ENCODE data around the gene WDR74. TPM values are rescaled to one million over a fixed set of nuclear protein-coding genes. Genes with fewer than 3 reads are reported as not detected.
A peak's percentile ranks its signal among the peaks of the same experiment; 100 is the strongest.

Gene WDR74
- total RNA-seq, 1 experiment from 2014 or later, result 115 TPM

DNA sequence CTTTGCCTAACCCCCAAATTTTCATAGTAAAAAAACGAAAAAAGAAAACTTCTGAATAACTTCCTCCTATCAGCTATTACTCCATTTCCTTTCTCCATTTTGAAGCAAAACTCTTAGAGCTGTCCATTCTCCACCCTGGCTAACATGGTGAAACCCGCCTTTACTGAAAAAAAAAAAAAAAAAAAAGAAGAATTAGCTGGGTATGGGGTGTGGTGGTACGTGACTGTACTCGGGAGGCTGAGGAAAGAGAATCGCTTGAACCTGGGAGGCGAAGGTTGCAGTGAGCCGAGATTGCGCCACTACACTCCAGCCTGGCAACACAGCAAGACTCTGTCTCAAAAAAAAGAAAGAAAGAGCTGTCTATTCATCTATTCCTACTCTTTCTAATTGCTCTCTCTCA, 22.8 kb downstream of the WDR74 start:
- H3K4me3 Mint-ChIP-seq (ENCODE audit: unreplicated experiment), result no peak overlapping the region
- no peak for DNase-seq (ENCODE audit: unreplicated experiment)
- CTCF ChIA-PET, result interaction anchor here (0.6 to 1.2 kb wide), 5 partner anchors 8 to 44 kb away, joined by 3 to 6 read pairs (median 3); no protein-coding TSS in a partner anchor
- no TSS peak for BruUV-seq (replicated peaks)
- H3K27me3 Mint-ChIP-seq (ENCODE audit: insufficient read depth, unreplicated experiment), result no peaks in the 10 kb centered on the region
- POLR2A ChIA-PET, result interaction anchor here (0.9 to 3.1 kb wide), 6 partner anchors 10 to 40 kb away, joined by 3 to 21 read pairs (median 7); partner anchors contain the start of genes NXF1, STX5 and WDR74
- intact Hi-C loops (cut with micrococcal nuclease), result no loop called here
- H3K27ac Mint-ChIP-seq (ENCODE audit: low read depth, unreplicated experiment), result no peak overlapping the region
- no peaks in the 10 kb centered on the region for H3K9me3 Mint-ChIP-seq (ENCODE audit: unreplicated experiment)
- TF ChIP-seq, protein P1, sequence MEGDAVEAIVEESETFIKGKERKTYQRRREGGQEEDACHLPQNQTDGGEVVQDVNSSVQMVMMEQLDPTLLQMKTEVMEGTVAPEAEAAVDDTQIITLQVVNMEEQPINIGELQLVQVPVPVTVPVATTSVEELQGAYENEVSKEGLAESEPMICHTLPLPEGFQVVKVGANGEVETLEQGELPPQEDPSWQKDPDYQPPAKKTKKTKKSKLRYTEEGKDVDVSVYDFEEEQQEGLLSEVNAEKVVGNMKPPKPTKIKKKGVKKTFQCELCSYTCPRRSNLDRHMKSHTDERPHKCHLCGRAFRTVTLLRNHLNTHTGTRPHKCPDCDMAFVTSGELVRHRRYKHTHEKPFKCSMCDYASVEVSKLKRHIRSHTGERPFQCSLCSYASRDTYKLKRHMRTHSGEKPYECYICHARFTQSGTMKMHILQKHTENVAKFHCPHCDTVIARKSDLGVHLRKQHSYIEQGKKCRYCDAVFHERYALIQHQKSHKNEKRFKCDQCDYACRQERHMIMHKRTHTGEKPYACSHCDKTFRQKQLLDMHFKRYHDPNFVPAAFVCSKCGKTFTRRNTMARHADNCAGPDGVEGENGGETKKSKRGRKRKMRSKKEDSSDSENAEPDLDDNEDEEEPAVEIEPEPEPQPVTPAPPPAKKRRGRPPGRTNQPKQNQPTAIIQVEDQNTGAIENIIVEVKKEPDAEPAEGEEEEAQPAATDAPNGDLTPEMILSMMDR (IDR thresholded peaks at IDR 0.05; ENCODE audit: unreplicated experiment), result no peak
- H3K4me1 Mint-ChIP-seq (ENCODE audit: insufficient read depth, unreplicated experiment), result no peaks in the 10 kb centered on the region
- H3K36me3 Mint-ChIP-seq (ENCODE audit: insufficient read depth, unreplicated experiment), result peaks cover 77% of the 10 kb centered on the region

- intact Hi-C loops (cut with micrococcal nuclease), result no loop called here
- peak overlapping the region; percentile 18 for H3K27ac Mint-ChIP-seq (ENCODE audit: low read depth, unreplicated experiment)
- no peaks in the 10 kb centered on the region for H3K27me3 Mint-ChIP-seq (ENCODE audit: insufficient read depth, unreplicated experiment)
- no TSS peak for BruUV-seq (replicated peaks)
- peaks cover 2% of the 10 kb centered on the region for H3K4me1 Mint-ChIP-seq (ENCODE audit: insufficient read depth, unreplicated experiment)
- peaks cover 28% of the 10 kb centered on the region for H3K36me3 Mint-ChIP-seq (ENCODE audit: insufficient read depth, unreplicated experiment)
- POLR2A ChIA-PET, result interaction anchor here (0.5 to 2.5 kb wide), 3 partner anchors 18 to 86 kb away, joined by 3 to 11 read pairs (median 3); no protein-coding TSS in a partner anchor
- TF ChIP-seq, protein P1 (IDR thresholded peaks at IDR 0.05; ENCODE audit: unreplicated experiment), result no peak
- CTCF ChIA-PET, result interaction anchor here (0.6 to 0.7 kb wide), 2 partner anchors 8 to 26 kb away, joined by 3 to 5 read pairs; no protein-coding TSS in a partner anchor
- no peak for DNase-seq (ENCODE audit: unreplicated experiment)
- H3K9me3 Mint-ChIP-seq (ENCODE audit: unreplicated experiment), result no peaks in the 10 kb centered on the region
- H3K4me3 Mint-ChIP-seq (ENCODE audit: unreplicated experiment), result no peak overlapping the region
Measured at GRCh38 chr11:62811659-62812058, 27.7 kb downstream of the WDR74 start.

- Mint-ChIP-seq H3K36me3 (ENCODE audit: insufficient read depth, unreplicated experiment) (peaks cover 20% of the 10 kb centered on the region), H3K27me3 (ENCODE audit: insufficient read depth, unreplicated experiment) (no peaks in the 10 kb centered on the region), H3K27ac (ENCODE audit: low read depth, unreplicated experiment) (no peak overlapping the region), H3K4me3 (ENCODE audit: unreplicated experiment) (no peak overlapping the region), H3K4me1 (ENCODE audit: insufficient read depth, unreplicated experiment) (peaks cover 10% of the 10 kb centered on the region), H3K9me3 (ENCODE audit: unreplicated experiment) (no peaks in the 10 kb centered on the region)
- no TSS peak for BruUV-seq (replicated peaks)
- ChIA-PET CTCF (interaction anchor here (0.6 to 0.7 kb wide), 2 partner anchors 25 to 63 kb away, joined by 4 to 5 read pairs; no protein-coding TSS in a partner anchor), POLR2A (no interaction called here)
- TF ChIP-seq, protein P1 (IDR thresholded peaks at IDR 0.05; ENCODE audit: unreplicated experiment), result no peak
- intact Hi-C loops (cut with micrococcal nuclease), result no loop called here
- no peak for DNase-seq (ENCODE audit: unreplicated experiment)
Measured at GRCh38 chr11:62810748-62811147, 28.6 kb downstream of the WDR74 start.

DNA sequence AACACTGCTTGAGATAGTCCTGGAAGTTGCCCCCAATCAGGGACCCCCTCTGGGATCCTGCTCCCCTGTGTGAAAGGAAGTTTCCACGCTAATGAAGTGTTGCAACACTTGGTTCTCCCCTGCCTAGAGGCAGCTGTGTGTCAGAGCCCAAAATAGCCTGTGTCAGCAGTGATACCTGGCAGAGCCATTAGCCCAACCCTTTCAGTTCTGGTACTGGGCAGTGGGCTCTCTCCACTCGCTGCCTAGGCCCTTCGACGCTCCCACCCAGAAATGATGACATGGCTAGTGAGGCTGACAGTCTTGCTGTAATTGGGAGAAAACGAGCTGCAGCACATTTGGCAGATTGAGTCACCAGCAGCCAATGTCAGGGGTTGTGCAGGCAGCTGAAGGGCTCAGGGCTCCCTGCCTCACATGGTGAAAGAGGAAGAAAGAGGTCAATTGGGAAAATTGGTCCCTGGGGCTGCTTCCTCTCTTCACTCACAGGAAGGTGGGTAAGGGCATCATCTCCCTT, 32.7 kb downstream of the WDR74 start:
- ChIA-PET CTCF (interaction anchor here (0.6 to 2.9 kb wide), 10 partner anchors 10 to 415 kb away, joined by 3 to 8 read pairs (median 4); partner anchors contain the start of gene TMEM179B), POLR2A (interaction anchor here (0.7 to 5.2 kb wide), 31 partner anchors 9 to 1378 kb away, joined by 3 to 163 read pairs (median 6); partner anchors contain the start of genes C11orf98, CSKMT, HNRNPUL2 and LBHD1)
- TF ChIP-seq, protein P1 (IDR thresholded peaks at IDR 0.05; ENCODE audit: unreplicated experiment), result no peak
- Mint-ChIP-seq H3K36me3 (ENCODE audit: insufficient read depth, unreplicated experiment) (peaks cover 31% of the 10 kb centered on the region), H3K4me3 (ENCODE audit: unreplicated experiment) (peak overlapping the region; percentile 95), H3K4me1 (ENCODE audit: insufficient read depth, unreplicated experiment) (peaks cover 20% of the 10 kb centered on the region), H3K9me3 (ENCODE audit: unreplicated experiment) (no peaks in the 10 kb centered on the region), H3K27me3 (ENCODE audit: insufficient read depth, unreplicated experiment) (no peaks in the 10 kb centered on the region), H3K27ac (ENCODE audit: low read depth, unreplicated experiment) (peak overlapping the region; percentile 99)
- DNase-seq (ENCODE audit: unreplicated experiment), result peak; percentile 69
- BruUV-seq (replicated peaks), result no TSS peak
- intact Hi-C loops (cut with micrococcal nuclease), result no loop called here

Data from MCF 10A (cell line).